ENCODE results near the gene SPATA12.
"Not testable (repeated sequence)": the region's sequence is repeated elsewhere in the genome, so short reads cannot be mapped to it uniquely, and the experiment has no call there.

SPATA12 gene

DNA sequence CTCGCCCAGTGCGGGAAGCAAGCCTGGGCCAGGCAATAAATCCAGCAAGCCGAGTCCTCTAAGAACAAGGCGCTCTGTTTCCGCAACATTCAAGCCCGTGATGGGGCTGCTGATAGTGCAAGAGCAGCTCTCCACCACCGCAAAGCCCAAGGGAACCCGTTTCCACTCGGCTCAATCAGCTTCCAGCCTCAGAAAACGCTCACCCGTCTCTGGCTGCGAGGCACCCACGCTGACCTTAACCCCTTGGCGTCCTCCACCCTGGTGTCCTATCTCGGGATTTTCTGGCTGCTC is 17.8 kb downstream of the SPATA12 start:
- H3K4me3 ChIP-seq (ENCODE audit: low read depth, low read length): peak overlapping the region; percentile 79
- no peak for DNase-seq (ENCODE audit: low read depth)
- TF ChIP-seq, protein P1, sequence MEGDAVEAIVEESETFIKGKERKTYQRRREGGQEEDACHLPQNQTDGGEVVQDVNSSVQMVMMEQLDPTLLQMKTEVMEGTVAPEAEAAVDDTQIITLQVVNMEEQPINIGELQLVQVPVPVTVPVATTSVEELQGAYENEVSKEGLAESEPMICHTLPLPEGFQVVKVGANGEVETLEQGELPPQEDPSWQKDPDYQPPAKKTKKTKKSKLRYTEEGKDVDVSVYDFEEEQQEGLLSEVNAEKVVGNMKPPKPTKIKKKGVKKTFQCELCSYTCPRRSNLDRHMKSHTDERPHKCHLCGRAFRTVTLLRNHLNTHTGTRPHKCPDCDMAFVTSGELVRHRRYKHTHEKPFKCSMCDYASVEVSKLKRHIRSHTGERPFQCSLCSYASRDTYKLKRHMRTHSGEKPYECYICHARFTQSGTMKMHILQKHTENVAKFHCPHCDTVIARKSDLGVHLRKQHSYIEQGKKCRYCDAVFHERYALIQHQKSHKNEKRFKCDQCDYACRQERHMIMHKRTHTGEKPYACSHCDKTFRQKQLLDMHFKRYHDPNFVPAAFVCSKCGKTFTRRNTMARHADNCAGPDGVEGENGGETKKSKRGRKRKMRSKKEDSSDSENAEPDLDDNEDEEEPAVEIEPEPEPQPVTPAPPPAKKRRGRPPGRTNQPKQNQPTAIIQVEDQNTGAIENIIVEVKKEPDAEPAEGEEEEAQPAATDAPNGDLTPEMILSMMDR (IDR thresholded peaks at IDR 0.05; ENCODE audit: low read depth, low read length, missing control alignments): no peak
- in situ Hi-C loops (cut with HindIII; ENCODE audit: low sequenced_read_pairs): loop anchor here (25.0 kb wide), 1 partner anchor 341 kb away; no protein-coding TSS in a partner anchor

DNA sequence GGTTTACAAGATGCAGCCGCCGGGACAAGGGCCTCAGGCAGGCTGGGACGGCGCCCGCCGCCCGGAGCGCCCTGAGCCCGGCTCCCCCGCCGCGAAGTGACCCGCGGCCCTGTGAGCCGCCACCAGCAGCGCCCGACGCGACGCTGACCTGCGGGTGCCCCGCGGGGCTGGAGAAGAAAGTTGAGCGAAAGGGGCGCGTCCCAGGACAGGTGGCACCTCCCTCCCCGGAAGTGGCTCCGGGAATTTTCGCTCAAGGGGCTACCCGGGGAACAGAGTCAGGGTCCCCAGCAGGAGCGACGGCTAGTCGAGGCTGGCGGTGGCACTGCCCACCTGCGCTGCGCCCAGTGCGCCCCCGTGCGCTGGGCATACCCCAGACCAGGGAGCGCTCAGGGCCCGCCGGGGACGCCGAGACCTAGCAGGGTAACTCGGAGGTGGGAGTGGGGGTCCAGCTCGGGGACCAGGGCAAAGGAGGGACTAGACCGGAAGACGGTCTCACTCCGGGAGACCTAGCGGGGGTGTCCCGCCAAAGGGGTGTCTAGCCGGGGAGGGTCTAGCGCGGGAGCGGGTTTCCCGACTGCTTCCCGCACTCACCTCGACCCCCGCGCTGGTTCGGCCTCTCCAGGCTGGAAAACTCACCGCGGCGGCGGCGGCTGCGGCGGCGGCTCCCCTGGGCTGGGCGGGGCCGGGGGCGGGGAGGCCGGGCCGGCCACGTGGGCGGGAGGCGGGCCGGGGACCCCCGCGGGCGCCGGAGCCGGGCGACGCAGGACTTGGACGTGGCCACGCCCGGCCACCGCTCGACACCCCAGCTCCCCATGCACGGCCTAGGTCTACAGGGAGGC is 18.4 kb downstream of the SPATA12 start:
- in situ Hi-C loops (cut with HindIII; ENCODE audit: low sequenced_read_pairs): loop anchor here (25.0 kb wide), 1 partner anchor 342 kb away; no protein-coding TSS in a partner anchor
- TF ChIP-seq, protein P1 (IDR thresholded peaks at IDR 0.05; ENCODE audit: low read depth, low read length, missing control alignments): no peak
- H3K4me3 ChIP-seq (ENCODE audit: low read depth, low read length): peak overlapping the region; percentile 79
- no peak for DNase-seq (ENCODE audit: low read depth)

DNA sequence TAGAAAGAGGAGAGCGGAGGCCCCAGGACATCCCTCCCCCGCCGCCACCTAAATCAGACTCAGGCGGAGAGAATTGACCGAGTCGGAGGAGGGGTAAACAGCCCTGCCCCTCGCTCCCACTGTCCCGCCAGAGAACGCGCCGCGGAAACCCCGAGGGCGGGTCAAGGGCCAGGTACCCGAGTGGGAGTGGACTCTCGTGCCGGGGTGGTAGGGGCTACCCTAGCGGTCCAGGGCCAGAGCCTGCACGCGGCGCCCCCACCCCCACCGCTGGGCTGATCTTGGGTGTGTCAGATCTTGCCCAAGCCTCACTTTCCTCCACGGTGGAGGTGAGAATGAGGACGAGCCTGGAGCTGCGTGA is 19.0 kb downstream of the SPATA12 start:
- TF ChIP-seq, protein P1 (IDR thresholded peaks at IDR 0.05; ENCODE audit: low read depth, low read length, missing control alignments): no peak
- H3K4me3 ChIP-seq (ENCODE audit: low read depth, low read length): peak overlapping the region; percentile 79
- DNase-seq (ENCODE audit: low read depth): no peak
- in situ Hi-C loops (cut with HindIII; ENCODE audit: low sequenced_read_pairs): loop anchor here (25.0 kb wide), 1 partner anchor 342 kb away; no protein-coding TSS in a partner anchor

DNA sequence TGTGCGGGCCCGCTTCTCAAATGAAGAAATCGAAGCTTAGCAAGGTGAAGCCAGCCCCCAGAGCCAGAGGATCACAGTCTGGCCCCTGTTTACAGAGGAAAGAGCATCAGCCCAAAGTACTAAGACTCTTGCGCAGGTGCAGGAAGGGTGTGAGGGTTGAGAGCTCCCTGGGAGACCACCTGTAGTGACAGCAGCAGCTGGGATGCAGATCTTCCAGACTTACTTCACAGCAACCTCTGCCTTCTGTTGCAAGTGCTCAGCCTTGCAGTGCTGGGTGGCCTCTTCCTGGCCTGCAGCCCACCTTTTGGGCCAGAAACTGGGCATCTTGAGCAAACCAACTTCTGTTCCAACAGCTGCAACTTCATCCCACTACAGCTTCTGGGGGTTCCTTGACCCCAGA is 19.7 kb downstream of the SPATA12 start:
- no peak for DNase-seq (ENCODE audit: low read depth)
- H3K4me3 ChIP-seq (ENCODE audit: low read depth, low read length): no peak overlapping the region
- in situ Hi-C loops (cut with HindIII; ENCODE audit: low sequenced_read_pairs): loop anchor here (5.0 to 25.0 kb wide), 2 partner anchors 83 to 343 kb away; no protein-coding TSS in a partner anchor
- TF ChIP-seq, protein P1 (IDR thresholded peaks at IDR 0.05; ENCODE audit: low read depth, low read length, missing control alignments): no peak

DNA sequence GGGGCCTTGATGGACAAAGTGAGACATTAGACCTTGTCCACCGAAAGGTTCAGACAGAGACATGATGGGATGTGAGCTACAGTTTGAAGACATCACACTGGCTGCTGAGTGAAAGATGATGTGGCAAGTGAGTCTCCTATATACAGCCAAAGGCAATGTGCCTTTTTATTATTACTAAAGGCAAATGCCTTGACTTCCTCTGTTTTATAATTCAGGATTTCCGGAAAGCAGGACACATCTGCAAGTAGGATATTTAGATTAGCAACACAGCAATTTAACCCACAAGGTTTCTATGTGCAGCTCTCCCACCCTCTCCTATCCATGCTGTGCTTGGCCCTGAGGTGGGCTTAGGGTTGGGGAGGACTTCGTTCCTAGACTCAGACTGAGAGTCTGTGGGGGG is 20.7 kb downstream of the SPATA12 start:
- TF ChIP-seq, protein P1 (IDR thresholded peaks at IDR 0.05; ENCODE audit: low read depth, low read length, missing control alignments): no peak
- no peak for DNase-seq (ENCODE audit: low read depth)
- in situ Hi-C loops (cut with HindIII; ENCODE audit: low sequenced_read_pairs): loop anchor here (5.0 to 25.0 kb wide), 2 partner anchors 84 to 344 kb away; no protein-coding TSS in a partner anchor
- no peak overlapping the region for H3K4me3 ChIP-seq (ENCODE audit: low read depth, low read length)

DNA sequence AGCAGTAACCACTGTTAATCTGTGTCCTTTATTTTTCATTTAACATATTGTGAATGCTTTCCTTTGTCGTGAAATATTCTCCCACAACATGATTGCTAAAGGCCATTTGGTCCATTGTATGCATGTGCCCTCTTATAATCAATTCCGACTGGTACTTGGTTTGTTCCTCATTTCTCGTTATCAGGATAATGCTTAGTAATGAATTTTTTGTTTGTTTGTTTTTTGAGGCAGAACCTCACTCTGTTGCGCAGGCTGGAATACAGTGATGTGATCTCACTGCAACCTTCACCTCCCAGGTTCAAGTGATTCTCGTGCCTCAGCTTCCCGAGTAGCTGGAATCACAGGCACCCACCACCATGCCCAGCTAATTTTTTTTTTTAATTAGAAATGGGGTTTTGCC is 22.0 kb downstream of the SPATA12 start:
- DNase-seq (ENCODE audit: low read depth): no peak
- TF ChIP-seq, protein P1 (IDR thresholded peaks at IDR 0.05; ENCODE audit: low read depth, low read length, missing control alignments): no peak
- in situ Hi-C loops (cut with HindIII; ENCODE audit: low sequenced_read_pairs): loop anchor here (5.0 to 25.0 kb wide), 2 partner anchors 85 to 345 kb away; no protein-coding TSS in a partner anchor
- H3K4me3 ChIP-seq (ENCODE audit: low read depth, low read length): no peak overlapping the region

DNA sequence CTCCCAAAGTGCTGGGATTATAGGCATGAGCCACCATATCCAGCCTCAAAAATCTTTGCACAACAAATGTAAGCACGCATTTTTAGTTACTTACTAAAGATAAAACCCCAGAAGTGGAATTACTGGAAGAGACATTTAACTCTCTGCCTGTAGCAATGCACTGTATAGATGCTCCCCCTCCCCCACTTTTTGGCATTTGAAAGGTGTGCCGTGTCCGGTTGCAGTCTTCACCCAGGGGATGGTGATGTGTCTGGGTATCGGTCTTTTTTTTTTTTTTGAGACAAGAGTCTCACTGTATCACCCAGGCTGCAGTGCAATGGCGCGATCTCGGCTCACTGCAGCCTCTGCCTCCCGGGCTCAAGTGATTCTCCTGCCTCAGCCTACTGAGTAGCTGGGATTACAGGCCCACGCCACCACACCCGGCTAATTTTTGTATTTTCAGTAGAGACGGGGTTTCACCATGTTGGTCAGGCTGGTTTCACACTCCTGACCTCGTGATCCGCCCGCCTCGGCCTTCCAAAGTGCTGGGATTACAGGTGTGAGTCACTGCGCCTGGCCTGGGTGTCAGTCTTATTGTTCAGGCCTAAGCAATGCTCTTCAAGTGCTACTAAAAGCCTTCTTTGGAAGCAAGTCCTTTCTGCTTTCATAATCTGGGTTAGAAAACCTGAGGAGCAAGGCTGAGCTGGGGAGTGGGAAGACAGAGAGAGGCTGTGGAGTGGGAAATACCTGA is 23.0 kb downstream of the SPATA12 start:
- in situ Hi-C loops (cut with HindIII; ENCODE audit: low sequenced_read_pairs): loop anchor here (5.0 to 25.0 kb wide), 2 partner anchors 86 to 346 kb away; no protein-coding TSS in a partner anchor
- not testable (repeated sequence) for H3K4me3 ChIP-seq (ENCODE audit: low read depth, low read length); DNase-seq (ENCODE audit: low read depth)

All from astrocyte of the cerebellum (primary cell).